Small intestine (tissue), 7 donors: Measurements from ENCODE around the gene BACH1. TPM values are rescaled to one million over a fixed set of nuclear protein-coding genes. Genes with fewer than 3 reads are reported as not detected.

Source experiments
- DNase-seq, 2 donors: peaks; one replicate each; pipeline versions ENCODE4 v3.0.0 to v3.0.0-alpha.2; 2013
- FAIRE-seq: peaks from 2 replicates; lab custom pipeline; 2012; peaks lifted over from hg19 to GRCh38; lab: Jason Lieb, UNC
- H3K27ac ChIP-seq, 3 donors: one replicate each; pipeline ENCODE4 v1.5.1; 2013; ENCODE audit warnings: low read length in 2 of 3, mild to moderate bottlenecking in 2 of 3, control low read depth in 1 of 3, inconsistent platforms in 1 of 3, low read depth in 1 of 3, moderate library complexity in 1 of 3
- H3K27me3 ChIP-seq, 3 donors: one replicate each; pipeline ENCODE4 v1.6.1; 2013; ENCODE audit warnings: low read length in 3 of 3, inconsistent platforms in 1 of 3; ENCODE audit not compliant: control insufficient read depth in 3 of 3, insufficient read depth in 3 of 3
- H3K36me3 ChIP-seq, 3 donors: one replicate each; pipeline ENCODE4 v1.6.1; 2013; ENCODE audit warnings: low read length in 3 of 3, inconsistent platforms in 1 of 3, low read depth in 1 of 3, mild to moderate bottlenecking in 1 of 3, moderate library complexity in 1 of 3; ENCODE audit not compliant: control insufficient read depth in 3 of 3, insufficient read depth in 2 of 3
- H3K4me1 ChIP-seq, 3 donors: one replicate each; pipeline ENCODE4 v1.6.1; 2013; ENCODE audit warnings: low read length in 2 of 3, inconsistent platforms in 1 of 3, low read depth in 1 of 3, mild to moderate bottlenecking in 1 of 3, moderate library complexity in 1 of 3; ENCODE audit not compliant: control insufficient read depth in 3 of 3, insufficient read depth in 2 of 3
- H3K4me3 ChIP-seq, 3 donors: one replicate each; pipeline ENCODE4 v1.5.1; 2013; ENCODE audit warnings: low read length in 3 of 3, control low read depth in 1 of 3, inconsistent platforms in 1 of 3, low read depth in 1 of 3, mild to moderate bottlenecking in 1 of 3, moderate library complexity in 1 of 3
- H3K9me3 ChIP-seq, 2 donors: one replicate each; pipeline ENCODE4 v1.6.1; 2013; ENCODE audit warnings: low read depth in 1 of 2, low read length in 1 of 2; ENCODE audit not compliant: control insufficient read depth in 2 of 2, insufficient read depth in 1 of 2
- WGBS, 3 donors: extraction: QIAGEN DNeasy Blood & Tissue Kit; methylation state at CpG; one replicate each; pipeline ENCODE4 v1.1.7; 2013; 5-methylcytosine and 5-hydroxymethylcytosine counted together
- polyA plus RNA-seq, 4 donors: library from polyadenylated mRNA; stranded (reverse) in 3 of 4; unstranded in 1 of 4; fragments of 200-250 nt in 3 of 4; fragments of 120-200 nt in 1 of 4; gene quantifications; one replicate each; pipeline versions ENCODE4 v1.2.1 to v1.2.3, GENCODE V29; 2013
- donor health status: healthy with polysubstance abuse.
- donor health status: control.
- donor health status: control.
- donor health status: Bipolar disorder and iron deficiency.
- donor health status: healthy.

BACH1 gene
- polyA plus RNA-seq, 4 donors, result 6.5 to 57.6 (median 9.2) TPM

DNA sequence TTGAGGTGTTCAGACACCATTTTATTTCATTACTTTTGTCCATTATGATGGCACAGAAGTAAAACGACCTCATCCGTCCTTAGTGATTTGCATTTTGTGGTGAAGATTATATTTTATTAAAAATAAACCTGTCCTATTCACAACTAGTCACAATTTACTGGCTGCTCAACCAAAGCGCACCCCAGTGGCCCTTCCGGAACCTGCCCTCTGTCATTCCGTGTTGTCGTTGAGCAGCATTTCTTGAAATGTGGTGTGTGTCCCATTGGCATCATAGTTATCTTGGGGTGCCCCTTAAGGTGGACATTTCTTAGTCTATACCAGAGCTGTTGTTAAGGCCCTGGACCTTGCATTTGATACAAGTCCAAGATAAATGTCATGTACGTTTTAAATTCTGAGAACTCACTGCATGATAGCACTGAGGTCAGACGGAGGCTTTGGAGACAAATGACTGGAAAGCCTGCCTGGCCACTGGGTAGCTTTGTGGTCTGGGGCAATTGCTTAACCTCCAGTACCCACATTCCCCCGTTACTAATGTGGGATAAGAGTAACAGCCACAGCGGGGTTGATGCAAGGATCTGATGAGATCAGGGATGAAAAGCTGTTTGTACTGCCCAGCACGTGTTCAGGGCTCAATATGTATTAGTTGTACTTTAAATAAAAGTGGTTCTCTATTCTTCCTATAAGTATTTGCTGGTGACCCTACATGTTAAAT, 36.2 kb downstream of the BACH1 start:
- DNase-seq (no peak), FAIRE-seq (no peak)
- Histone ChIP-seq H3K27ac (no peak overlapping the region), H3K36me3 (peaks cover 0 to 32% (median 4%) of the 10 kb centered on the region in 3 donors), H3K9me3 (no peaks in the 10 kb centered on the region), H3K4me1 (no peaks in the 10 kb centered on the region), H3K4me3 (no peak overlapping the region), H3K27me3 (no peaks in the 10 kb centered on the region)
- 88 to 92% (median 89%) methylated on average over 11 of the region's 11 CpGs for WGBS, 3 donors

DNA sequence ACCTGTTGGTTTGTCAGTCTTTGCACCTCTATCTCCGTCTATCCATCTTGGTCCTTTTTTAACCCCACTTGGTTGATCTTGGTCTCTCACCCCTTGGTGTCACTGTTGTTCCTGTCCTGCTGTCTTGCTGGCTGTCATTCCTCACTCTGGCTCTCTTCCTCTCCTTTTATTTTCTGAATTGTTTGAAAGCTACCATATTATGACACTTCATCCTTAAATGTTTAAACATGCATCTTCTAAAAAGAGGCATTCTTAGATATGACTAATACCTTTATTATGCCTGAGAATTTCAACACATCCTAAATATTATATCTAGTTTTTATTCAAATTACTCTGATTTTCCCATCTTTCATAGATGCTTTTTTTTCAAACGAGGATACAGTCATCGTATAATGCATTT, 37.0 kb downstream of the BACH1 start:
- Histone ChIP-seq H3K27me3 (no peaks in the 10 kb centered on the region), H3K4me3 (no peak overlapping the region), H3K9me3 (no peaks in the 10 kb centered on the region), H3K4me1 (no peaks in the 10 kb centered on the region), H3K36me3 (peaks cover 0 to 27% (median 4%) of the 10 kb centered on the region in 3 donors), H3K27ac (no peak overlapping the region)
- FAIRE-seq (no peak), DNase-seq (no peak)
- 85 to 91% (median 89%) methylated on average over 3 of the region's 3 CpGs for WGBS, 3 donors

DNA sequence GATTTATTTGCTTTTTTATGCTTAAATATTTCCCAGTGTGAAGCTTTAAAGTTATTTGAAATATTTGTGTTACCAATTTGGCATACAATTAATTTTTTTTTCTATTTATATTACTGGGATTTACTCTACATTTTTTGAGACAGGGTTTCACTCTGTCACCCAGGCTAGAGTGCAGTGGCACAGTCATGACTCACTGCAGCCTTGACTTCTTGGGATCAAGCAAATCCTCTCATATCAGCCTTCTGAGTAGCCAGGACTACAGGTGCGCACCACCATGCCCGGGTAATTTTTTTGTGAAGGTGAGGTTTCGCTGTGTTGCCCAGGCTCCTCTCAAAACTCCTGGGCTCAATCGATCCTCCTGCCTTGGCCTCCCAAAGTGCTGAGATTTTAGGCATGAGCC, 39.5 kb downstream of the BACH1 start:
- no peak for FAIRE-seq

GRCh38 chr21:29340228-29340627, 41.5 kb downstream of the BACH1 start:
- H3K4me3 ChIP-seq, result no peak overlapping the region
- H3K4me1 ChIP-seq, result peaks cover 0 to 4% (median 0%) of the 10 kb centered on the region in 3 donors
- DNase-seq (no peak), FAIRE-seq (no peak)
- no peaks in the 10 kb centered on the region for H3K27me3 ChIP-seq
- no peak overlapping the region for H3K27ac ChIP-seq
- H3K36me3 ChIP-seq, result peaks cover 2 to 15% (median 4%) of the 10 kb centered on the region in 3 donors
- no peaks in the 10 kb centered on the region for H3K9me3 ChIP-seq

More for the DNA sequence above, 39.5 kb downstream of the BACH1 start:
- H3K4me3 ChIP-seq, result no peak overlapping the region
- 97 to 99% (median 98%) methylated on average over 4 of the region's 4 CpGs for WGBS, 3 donors
- H3K9me3 ChIP-seq, result no peaks in the 10 kb centered on the region
- H3K36me3 ChIP-seq, result peaks cover 2 to 24% (median 4%) of the 10 kb centered on the region in 3 donors
- DNase-seq, result no peak
- H3K27me3 ChIP-seq, result no peaks in the 10 kb centered on the region
- H3K4me1 ChIP-seq, result peaks cover 0 to under 1% (median 0%) of the 10 kb centered on the region in 3 donors
- H3K27ac ChIP-seq, result no peak overlapping the region

- DNase-seq (no peak), FAIRE-seq (no peak)
- Histone ChIP-seq H3K36me3 (peaks cover 2 to 13% (median 4%) of the 10 kb centered on the region in 3 donors), H3K27me3 (no peaks in the 10 kb centered on the region), H3K27ac (peak overlapping the region in 2 of 3 donors; percentile 39 to 44), H3K9me3 (no peaks in the 10 kb centered on the region), H3K4me3 (no peak overlapping the region), H3K4me1 (peaks cover under 1 to 11% (median 6%) of the 10 kb centered on the region in 3 donors)
- 53 to 81% (median 74%) methylated on average over 9 of the region's 9 CpGs for WGBS, 3 donors
These were observed 43.7 kb downstream of the BACH1 start for GRCh38 chr21:29342363-29342957.

DNA sequence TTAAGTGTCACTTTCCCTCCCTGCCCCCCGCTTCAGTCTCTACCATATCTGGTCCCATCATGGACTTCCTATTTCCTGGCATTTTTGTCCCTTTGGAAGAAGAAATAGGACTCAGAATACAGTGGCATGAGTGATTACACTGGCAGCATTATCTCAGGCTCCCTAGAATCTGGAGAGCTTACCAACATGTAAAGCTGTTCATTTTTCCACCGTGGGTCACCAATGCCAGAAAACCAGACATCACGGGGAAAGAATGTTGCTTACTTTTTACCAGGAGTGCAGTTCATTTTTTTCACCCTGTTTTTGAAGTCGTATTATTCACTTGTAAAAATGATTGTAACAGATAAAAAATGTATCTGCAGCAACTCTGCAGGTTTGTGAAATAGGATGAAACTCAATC, 44.8 kb downstream of the BACH1 start:
- Histone ChIP-seq H3K4me1 (peaks cover 6 to 13% (median 11%) of the 10 kb centered on the region in 3 donors), H3K27ac (peak overlapping the region in 1 of 3 donors; percentile 54), H3K9me3 (no peaks in the 10 kb centered on the region), H3K27me3 (no peaks in the 10 kb centered on the region), H3K4me3 (no peak overlapping the region), H3K36me3 (peaks cover 0 to 7% (median 2%) of the 10 kb centered on the region in 3 donors)
- WGBS, 3 donors, result 77 to 91% (median 83%) methylated on average over 4 of the region's 4 CpGs
- DNase-seq (no peak), FAIRE-seq (no peak)

DNA sequence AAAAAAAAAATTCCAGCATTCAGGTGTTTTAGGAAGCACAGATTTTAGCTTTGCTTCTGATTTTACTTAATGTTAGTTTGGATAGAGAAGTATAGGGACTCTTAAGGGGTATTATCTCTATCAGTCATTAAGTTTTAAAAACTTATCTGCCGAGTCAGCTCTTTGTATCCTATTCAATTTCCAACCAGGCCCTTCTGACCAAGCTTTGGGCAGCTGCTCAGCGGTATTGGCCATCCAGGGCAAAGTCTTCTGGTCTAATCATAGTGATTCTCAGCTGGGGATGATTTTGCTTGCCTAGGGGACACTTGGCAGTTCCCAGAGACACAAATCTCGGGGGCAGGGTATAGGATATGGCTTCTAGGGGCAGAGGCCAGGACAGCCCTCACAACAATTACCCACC, 47.6 kb downstream of the BACH1 start:
- no peaks in the 10 kb centered on the region for H3K9me3 ChIP-seq
- peak overlapping the region in 1 of 3 donors; percentile 49 for H3K27ac ChIP-seq
- 83 to 93% (median 93%) methylated on average over 3 of the region's 3 CpGs for WGBS, 3 donors

DNA sequence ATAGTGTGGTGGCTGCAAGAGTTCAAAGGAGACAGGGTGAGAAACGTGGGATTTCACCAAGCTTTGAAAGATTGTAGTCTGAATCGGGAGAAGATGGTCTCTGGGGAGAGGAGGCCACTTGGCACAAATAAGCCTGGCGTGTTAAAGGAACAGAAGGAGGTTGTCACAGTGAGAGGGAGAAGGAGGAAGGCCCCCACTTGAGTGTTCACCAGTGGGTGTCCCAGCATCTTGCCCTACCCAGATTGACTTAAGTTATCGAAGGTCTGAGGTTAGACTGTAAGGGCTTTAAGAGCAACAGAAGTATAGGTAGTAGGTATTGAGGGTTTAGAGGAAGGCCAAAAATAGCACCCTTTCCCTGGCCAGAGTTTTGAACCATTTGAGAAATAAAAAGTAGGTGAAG, 48.0 kb downstream of the BACH1 start:
- H3K4me3 ChIP-seq, result no peak overlapping the region
- DNase-seq (no peak), FAIRE-seq (no peak)
- H3K36me3 ChIP-seq, result peaks cover 0 to 10% (median 2%) of the 10 kb centered on the region in 3 donors
- H3K4me1 ChIP-seq, result peaks cover 10 to 25% (median 11%) of the 10 kb centered on the region in 3 donors
- H3K9me3 ChIP-seq, result no peaks in the 10 kb centered on the region
- H3K27ac ChIP-seq, result peak overlapping the region in 1 of 3 donors; percentile 49
- 87 to 90% (median 89%) methylated on average over 4 of the region's 4 CpGs for WGBS, 3 donors
- H3K27me3 ChIP-seq, result no peaks in the 10 kb centered on the region

More for the DNA sequence above, 47.6 kb downstream of the BACH1 start:
- Histone ChIP-seq H3K4me3 (no peak overlapping the region), H3K27me3 (no peaks in the 10 kb centered on the region), H3K4me1 (peaks cover 10 to 25% (median 11%) of the 10 kb centered on the region in 3 donors), H3K36me3 (peaks cover 0 to 10% (median 2%) of the 10 kb centered on the region in 3 donors)
- DNase-seq, result no peak
- no peak for FAIRE-seq
